AG04449 (cell line): ENCODE data around the gene KCNMA1.

Experiments used
- CTCF ChIA-PET: fragments of 350-600 bp; formaldehyde crosslinking; extraction: SDS; loops from one replicate; lab custom pipeline; 2021; ENCODE audit warnings: antibody characterized with exemption; lab: Yijun Ruan, JAX
- POLR2A ChIA-PET: fragments of 400-600, 350-600 bp; formaldehyde crosslinking; extraction: SDS; loops from one replicate; lab custom pipeline; 2020; ENCODE audit warnings: antibody characterized with exemption, inconsistent platforms; lab: Yijun Ruan, JAX
- DNase-seq: peaks from one replicate; pipeline ENCODE4 v3.0.0-alpha.2; 2010; ENCODE audit warnings: low read depth, low spot score
- H3K4me3 ChIP-seq: 2 replicates; pipeline ENCODE4 v1.5.1; 2011; ENCODE audit warnings: low read depth, mild to moderate bottlenecking, control low read depth, low read length
- TF ChIP-seq, protein P1 (sequence below): IDR thresholded peaks from one replicate; pipeline ENCODE4 v1.5.1; 2011; ENCODE audit warnings: mild to moderate bottlenecking, moderate library complexity, low read length, control low read depth, inconsistent platforms; ENCODE audit not compliant: insufficient read depth; ENCODE audit errors: missing control alignments

KCNMA1 gene

DNA sequence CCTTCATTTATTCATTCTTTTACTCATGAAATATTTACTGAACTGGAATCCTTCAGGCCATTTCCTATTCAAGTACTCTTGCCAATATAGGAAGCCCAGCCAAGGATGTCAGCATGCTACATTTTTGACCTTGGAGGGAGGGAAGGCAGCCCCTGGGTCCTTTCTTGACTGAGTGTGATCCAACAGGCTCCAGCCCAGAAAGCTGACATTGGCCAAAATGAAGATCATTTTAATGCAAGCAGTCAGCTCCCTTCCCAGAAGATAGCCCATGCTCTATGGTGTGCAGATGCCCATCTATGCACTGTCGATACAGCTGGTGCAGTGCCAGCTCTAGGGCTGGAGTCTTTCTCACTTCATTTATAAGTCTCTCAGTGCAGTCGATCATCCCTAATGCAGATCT, 646.0 kb downstream of the KCNMA1 start:
- CTCF ChIA-PET = interaction anchor here (0.7 to 7.2 kb wide), 5 partner anchors 8 to 1592 kb away, joined by 3 to 45 read pairs (median 4); no protein-coding TSS in a partner anchor
- POLR2A ChIA-PET = no interaction called here

DNA sequence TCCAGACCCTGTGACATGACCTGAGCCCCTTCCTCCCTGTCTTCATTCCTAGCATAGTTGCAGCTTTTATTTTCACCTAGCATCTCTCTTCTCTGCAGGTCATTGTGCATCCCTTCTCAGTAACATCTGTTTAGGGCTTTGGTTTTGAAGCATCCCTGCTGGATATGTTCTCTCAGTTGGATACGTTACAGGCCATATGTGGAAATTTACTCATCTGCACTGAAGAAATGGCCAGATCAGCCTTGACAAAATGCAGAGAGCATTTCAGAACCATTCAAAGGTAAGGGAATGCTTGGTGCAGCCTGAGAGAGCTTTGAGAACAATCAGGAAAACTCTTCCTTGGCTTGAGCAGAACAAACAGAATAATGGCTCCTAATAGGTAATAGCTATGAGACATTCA, 647.0 kb downstream of the KCNMA1 start:
- ChIA-PET CTCF (interaction anchor here (0.9 to 7.2 kb wide), 2 partner anchors 9 to 16 kb away, joined by 4 to 45 read pairs; no protein-coding TSS in a partner anchor), POLR2A (no interaction called here)
- TF ChIP-seq, protein P1, sequence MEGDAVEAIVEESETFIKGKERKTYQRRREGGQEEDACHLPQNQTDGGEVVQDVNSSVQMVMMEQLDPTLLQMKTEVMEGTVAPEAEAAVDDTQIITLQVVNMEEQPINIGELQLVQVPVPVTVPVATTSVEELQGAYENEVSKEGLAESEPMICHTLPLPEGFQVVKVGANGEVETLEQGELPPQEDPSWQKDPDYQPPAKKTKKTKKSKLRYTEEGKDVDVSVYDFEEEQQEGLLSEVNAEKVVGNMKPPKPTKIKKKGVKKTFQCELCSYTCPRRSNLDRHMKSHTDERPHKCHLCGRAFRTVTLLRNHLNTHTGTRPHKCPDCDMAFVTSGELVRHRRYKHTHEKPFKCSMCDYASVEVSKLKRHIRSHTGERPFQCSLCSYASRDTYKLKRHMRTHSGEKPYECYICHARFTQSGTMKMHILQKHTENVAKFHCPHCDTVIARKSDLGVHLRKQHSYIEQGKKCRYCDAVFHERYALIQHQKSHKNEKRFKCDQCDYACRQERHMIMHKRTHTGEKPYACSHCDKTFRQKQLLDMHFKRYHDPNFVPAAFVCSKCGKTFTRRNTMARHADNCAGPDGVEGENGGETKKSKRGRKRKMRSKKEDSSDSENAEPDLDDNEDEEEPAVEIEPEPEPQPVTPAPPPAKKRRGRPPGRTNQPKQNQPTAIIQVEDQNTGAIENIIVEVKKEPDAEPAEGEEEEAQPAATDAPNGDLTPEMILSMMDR = no peak
- H3K4me3 ChIP-seq = no peak overlapping the region
- no peak for DNase-seq

More for the DNA sequence above, 646.0 kb downstream of the KCNMA1 start:
- no peak overlapping the region for H3K4me3 ChIP-seq
- no peak for DNase-seq
- TF ChIP-seq, protein P1 = no peak

DNA sequence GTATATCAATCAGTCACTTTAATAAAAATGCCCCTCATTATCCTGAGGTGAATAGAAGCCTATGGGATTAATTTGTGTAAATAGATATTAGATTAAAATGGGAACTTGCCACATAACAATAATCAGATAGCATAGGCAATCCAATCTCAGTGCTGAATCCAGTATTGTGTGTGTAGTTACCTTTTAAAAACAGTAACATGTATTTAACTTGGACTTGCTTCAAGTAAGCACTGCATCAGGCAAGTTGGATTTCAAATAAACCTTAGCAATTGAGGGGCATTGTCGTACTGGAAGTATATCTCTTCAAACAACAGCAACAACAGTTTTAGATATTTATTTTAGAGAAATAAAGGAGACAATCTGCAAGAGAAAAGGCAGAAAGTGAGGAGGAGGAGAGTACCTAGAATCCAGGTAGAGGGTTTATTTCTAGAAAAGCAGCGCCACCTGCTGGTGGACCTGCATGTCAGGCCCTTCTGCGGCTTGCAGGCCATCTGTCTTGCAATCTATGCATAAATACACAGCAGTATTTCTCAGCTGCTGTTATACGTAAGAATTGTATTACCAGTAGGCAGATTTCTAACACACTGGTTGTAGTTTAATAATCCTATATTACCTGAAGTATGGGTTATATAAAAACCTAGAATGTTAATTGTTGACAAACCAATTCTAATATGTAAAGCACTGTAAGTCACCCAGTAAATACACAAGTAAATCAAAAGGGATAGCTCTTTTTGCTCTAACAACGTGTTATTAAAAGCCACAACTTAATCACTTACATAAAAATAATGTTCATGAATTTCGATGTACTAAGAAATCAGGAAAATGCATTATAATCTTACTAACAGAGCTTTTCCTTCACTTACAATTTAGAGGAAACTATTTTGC, 652.8 kb downstream of the KCNMA1 start:
- POLR2A ChIA-PET = no interaction called here
- peak; percentile 14 for DNase-seq
- TF ChIP-seq, protein P1 = peak; percentile 84
- H3K4me3 ChIP-seq = no peak overlapping the region
- CTCF ChIA-PET = interaction anchor here (0.6 to 5.7 kb wide), 30 partner anchors 9 to 1587 kb away, joined by 3 to 74 read pairs (median 4); no protein-coding TSS in a partner anchor

DNA sequence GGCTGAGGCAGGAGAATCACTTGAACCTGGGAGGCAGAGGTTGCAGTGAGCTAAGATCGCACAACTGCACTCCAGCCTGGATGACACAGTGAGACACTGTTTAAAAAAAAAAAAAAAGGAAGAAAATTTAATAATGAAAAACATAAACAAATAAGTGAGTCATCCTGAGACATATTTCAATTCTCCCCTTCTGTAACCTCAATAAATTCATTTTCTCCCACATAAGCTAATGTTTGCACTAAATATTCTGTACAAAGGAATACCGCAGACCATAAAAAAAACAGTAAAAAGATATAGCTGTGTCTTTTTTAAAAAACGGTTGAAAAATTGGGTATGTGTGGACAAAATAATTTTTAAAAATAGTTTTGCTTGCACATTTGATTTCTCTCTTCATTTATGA, 654.0 kb downstream of the KCNMA1 start:
- POLR2A ChIA-PET = no interaction called here

DNA sequence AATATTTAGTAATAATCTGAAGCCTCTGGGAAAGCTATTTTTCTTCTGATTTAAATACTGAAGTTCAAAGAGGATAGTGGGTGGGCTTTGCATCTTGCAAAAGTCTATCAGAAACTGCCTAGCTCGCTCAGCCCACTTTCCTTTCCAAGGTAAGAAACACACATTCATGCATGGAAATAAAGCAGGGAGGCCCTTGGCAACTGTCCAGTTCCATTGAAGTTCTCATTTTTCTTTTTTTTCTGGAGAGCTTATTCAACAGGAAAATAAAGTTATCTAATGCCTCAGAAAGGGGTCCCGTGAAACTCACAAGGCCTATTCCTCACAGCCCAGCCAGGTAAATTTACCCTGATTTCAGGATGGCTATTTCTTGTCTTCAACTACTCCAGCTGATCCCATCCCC, 654.9 kb downstream of the KCNMA1 start:
- TF ChIP-seq, protein P1 = no peak
- ChIA-PET POLR2A (no interaction called here), CTCF (interaction anchor here (1.6 to 5.7 kb wide), 3 partner anchors 8 to 128 kb away, joined by 4 to 74 read pairs (median 4); no protein-coding TSS in a partner anchor)
- no peak overlapping the region for H3K4me3 ChIP-seq
- DNase-seq = no peak

More for the DNA sequence above, 654.0 kb downstream of the KCNMA1 start:
- CTCF ChIA-PET = interaction anchor here (0.6 to 5.7 kb wide), 13 partner anchors 8 to 806 kb away, joined by 3 to 74 read pairs (median 3); no protein-coding TSS in a partner anchor
- no peak overlapping the region for H3K4me3 ChIP-seq
- TF ChIP-seq, protein P1 = no peak
- DNase-seq = no peak

DNA sequence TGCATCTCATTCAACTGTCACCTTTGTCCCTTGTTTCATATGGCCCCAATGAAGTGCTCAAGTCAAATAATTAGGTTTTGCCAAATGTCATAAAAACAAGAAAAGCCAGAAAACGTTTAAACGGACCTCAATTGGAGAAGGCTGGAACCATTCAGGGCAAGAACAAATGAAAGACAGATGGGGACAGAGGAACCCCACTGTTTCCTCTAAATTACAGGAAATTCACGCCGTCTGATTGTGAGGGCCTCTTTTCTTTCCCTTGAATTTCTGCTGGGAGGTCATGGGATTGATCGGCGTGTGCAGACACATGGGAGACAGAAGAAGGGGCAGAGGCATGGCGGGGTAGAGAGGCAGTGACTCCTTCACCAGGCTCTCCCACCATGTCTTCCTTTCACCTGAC, 656.4 kb downstream of the KCNMA1 start:
- POLR2A ChIA-PET = no interaction called here
- H3K4me3 ChIP-seq = no peak overlapping the region
- DNase-seq = no peak
- CTCF ChIA-PET = interaction anchor here (0.5 to 2.1 kb wide), 2 partner anchors 10 to 678 kb away, joined by 3 to 4 read pairs; no protein-coding TSS in a partner anchor
- TF ChIP-seq, protein P1 = no peak
